GM12864 (cell line): Measurements from ENCODE around the gene SEPTIN7.

Source experiments
- DNase-seq: peaks from one replicate; pipeline ENCODE4 v3.0.0-alpha.2; 2011; ENCODE audit warnings: low read depth
- H3K4me3 ChIP-seq: 2 replicates; pipeline ENCODE4 v1.5.1; 2011; ENCODE audit warnings: mild to moderate bottlenecking, low read depth, low read length, control low read depth
- TF ChIP-seq, protein P1 (sequence below): IDR thresholded peaks from 2 replicates; pipeline ENCODE4 v1.5.1; 2011; ENCODE audit warnings: low read depth, mild to moderate bottlenecking, moderate library complexity, low read length, control low read depth, inconsistent platforms; ENCODE audit errors: missing control alignments

Gene SEPTIN7

DNA sequence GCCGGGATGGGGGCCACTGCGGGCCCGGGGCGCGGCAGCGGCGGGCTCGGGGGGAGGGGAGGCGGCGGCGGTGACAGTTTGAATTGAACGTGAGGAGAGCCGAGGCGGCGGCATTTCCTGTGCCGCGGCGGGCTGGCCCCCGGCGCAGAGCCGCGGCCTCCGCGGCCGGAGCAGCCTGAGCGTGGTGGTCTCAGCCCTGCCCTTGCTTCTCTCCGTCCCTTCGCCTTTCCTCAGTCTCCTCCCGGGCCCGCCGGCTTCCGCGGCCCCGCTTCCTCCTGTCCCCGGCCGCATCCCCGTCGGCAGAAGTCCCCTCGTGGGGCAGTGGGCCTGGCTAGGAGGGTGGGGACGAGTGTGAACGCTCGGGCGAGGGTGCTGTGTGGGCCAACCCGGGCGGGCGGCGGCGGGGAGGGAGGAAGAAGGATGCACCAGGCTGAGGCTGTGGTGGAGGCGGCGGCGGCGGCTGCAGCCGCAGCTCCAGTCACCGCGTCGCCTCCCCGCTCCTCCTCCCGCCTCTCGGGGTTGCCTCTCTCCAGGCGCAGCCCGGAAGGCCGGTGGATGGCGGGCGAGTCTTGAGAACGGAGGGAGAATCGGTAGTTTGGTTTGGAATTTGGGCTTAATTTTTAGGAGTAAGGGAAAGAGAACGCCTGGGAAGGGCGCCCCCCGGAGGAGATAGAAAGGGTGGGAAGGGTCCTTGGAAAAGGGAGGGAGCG lies 690 bp downstream of the SEPTIN7 start:
- DNase-seq, result no peak
- TF ChIP-seq, protein P1, sequence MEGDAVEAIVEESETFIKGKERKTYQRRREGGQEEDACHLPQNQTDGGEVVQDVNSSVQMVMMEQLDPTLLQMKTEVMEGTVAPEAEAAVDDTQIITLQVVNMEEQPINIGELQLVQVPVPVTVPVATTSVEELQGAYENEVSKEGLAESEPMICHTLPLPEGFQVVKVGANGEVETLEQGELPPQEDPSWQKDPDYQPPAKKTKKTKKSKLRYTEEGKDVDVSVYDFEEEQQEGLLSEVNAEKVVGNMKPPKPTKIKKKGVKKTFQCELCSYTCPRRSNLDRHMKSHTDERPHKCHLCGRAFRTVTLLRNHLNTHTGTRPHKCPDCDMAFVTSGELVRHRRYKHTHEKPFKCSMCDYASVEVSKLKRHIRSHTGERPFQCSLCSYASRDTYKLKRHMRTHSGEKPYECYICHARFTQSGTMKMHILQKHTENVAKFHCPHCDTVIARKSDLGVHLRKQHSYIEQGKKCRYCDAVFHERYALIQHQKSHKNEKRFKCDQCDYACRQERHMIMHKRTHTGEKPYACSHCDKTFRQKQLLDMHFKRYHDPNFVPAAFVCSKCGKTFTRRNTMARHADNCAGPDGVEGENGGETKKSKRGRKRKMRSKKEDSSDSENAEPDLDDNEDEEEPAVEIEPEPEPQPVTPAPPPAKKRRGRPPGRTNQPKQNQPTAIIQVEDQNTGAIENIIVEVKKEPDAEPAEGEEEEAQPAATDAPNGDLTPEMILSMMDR, result peak; percentile 37
- peak overlapping the region; percentile 98 for H3K4me3 ChIP-seq

DNA sequence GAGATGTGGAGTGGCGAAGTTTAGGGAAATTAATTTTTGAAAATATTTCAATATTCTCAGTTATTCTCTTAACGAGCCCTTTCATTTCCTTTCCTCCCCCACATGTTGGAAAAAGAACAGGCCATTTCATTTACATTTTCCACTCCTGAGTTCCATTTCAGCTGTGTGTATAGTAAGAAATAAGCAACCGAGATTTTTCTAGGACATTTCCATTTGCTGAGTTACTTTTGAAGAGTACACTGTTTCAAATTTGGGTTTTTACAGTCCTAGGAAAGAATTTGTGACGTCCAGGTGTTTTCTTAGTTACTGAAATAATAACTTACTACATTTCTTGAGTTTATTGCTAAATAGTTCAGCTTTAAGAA lies 1.2 kb downstream of the SEPTIN7 start:
- TF ChIP-seq, protein P1, result no peak
- peak overlapping the region; percentile 98 for H3K4me3 ChIP-seq
- no peak for DNase-seq

DNA sequence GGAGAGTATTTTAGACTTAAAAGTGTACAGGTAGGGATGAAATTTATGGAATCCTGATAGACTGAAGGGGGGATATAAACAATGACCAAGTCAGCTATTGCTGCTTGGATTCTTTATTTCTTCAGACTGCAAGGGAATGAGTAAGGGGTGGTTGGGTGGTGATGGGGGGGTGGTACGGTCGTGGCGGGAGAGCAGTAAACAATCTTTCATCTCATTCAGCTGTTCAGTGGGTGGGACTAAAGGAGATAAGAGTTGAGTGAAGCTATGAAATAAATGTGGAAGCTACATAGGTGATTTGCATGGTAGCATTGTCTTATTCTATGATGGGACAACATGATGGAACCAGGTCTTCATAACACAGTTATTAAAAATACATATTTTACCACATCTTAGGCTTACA lies 1.8 kb downstream of the SEPTIN7 start:
- DNase-seq, result no peak
- TF ChIP-seq, protein P1, result no peak
- peak overlapping the region; percentile 98 for H3K4me3 ChIP-seq

DNA sequence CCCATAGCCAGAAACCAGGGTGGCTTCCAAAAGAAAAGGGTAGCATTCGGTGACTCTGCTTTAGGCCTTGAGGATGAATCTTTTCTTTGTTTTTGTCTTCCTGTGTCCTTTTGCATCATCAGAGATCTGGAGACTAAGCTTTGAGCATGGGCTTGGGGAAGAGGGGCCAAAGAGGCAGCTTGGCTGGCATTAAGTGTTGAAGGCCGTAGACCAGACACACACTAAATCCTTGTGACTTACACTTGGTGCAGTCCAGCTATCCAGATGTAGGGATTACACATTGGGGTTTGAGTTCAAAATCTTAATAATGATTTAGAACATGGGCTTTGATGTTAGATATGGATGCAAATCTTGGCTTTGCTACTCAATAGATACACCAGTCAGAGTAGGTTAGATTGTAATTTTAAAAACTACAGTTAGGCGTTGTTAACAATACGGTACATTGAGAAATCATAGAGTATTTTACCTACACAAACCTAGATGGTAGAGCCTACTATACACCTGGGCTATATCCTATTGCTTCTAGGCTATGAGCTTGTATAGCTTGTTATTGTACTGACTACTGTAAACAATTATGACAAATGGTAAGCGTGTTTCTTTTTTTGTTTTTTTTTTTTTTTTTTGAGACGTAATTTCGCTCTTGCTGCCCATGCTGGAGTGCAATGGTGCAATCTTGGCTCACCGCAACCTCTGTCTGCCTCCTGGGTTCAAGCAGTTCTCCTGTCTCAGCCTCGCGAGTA lies 3.5 kb downstream of the SEPTIN7 start:
- peak overlapping the region; percentile 32 for H3K4me3 ChIP-seq
- TF ChIP-seq, protein P1, result no peak

DNA sequence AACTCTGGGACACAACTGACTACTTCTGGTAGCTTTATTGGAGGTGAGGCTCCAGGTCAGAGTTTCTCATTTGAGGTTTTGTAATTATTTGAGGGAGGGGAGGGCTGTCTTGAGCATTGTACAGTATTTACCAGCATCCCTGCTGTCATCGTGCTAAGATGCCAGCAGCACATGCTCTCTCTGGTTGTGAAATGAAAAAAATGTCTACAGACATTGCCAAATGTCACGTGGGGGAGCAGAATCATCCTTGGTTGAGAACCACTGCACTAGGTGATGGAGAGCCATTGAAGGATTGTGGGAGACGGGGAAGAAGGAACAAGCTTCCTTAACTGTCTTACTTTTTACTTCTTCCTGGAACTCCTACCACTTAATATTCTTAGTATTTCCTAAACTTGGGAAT lies 5.0 kb downstream of the SEPTIN7 start:
- H3K4me3 ChIP-seq, result no peak overlapping the region
- DNase-seq, result no peak
- TF ChIP-seq, protein P1, result no peak

More for the DNA sequence above, 3.5 kb downstream of the SEPTIN7 start:
- no peak for DNase-seq

DNA sequence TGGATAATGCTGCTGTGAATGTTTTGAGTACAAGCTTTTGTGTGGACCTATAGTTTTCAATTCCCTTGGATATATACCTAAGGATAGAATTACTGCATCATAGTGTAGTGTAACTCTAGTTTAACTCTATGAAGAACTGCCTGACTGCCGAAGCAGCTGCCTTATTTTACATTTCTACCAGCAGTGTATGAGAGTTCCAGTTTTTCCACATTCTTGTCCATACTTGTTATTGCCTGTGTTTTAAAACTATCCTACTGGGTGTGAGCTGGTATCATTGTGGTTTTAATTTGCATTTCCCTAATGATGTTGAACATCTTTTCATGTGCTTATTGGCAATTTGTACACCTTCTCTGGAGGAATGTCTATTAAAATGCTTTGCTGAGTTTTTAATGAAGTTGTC lies 15.7 kb downstream of the SEPTIN7 start:
- H3K4me3 ChIP-seq, result no peak overlapping the region
- no peak for DNase-seq
- TF ChIP-seq, protein P1, result no peak
